HEK293T (cell line): ENCODE measurements around the gene KCNQ2.

Experiments used
- ARNT ChIP-seq: fragments of 450-650 bp; IDR thresholded peaks from 2 replicates; pipeline ENCODE4 v1.6.1; 2017; ENCODE audit warnings: mild to moderate bottlenecking
- BHLHE40 ChIP-seq: fragments of 450-650 bp; IDR thresholded peaks from 2 replicates; pipeline ENCODE4 v1.6.1; 2016; ENCODE audit warnings: mild to moderate bottlenecking, moderate library complexity, borderline replicate concordance
- ELF4 ChIP-seq: fragments of 450-650 bp; IDR thresholded peaks from 2 replicates; pipeline ENCODE4 v1.6.1; 2017; ENCODE audit warnings: antibody characterized with exemption
- FOXA1 ChIP-seq: fragments of 450-650 bp; IDR thresholded peaks from 2 replicates; pipeline ENCODE4 v1.6.1; 2016; ENCODE audit warnings: mild to moderate bottlenecking
- FOXM1 ChIP-seq: fragments of 450-650 bp; IDR thresholded peaks from 2 replicates; pipeline ENCODE4 v1.6.1; 2017; ENCODE audit warnings: mild to moderate bottlenecking, borderline replicate concordance
- HDGF ChIP-seq: fragments of 450-650 bp; IDR thresholded peaks from 2 replicates; pipeline ENCODE4 v1.6.1; 2017; ENCODE audit warnings: antibody characterized with exemption, borderline replicate concordance
- L3MBTL2 ChIP-seq: fragments of 450-650 bp; conservative IDR thresholded peaks from 2 replicates; pipeline ENCODE4 v1.6.1; 2016; ENCODE audit warnings: mild to moderate bottlenecking
- LEF1 ChIP-seq: fragments of 450-650 bp; IDR thresholded peaks from 2 replicates; pipeline ENCODE4 v1.6.1; 2017; ENCODE audit warnings: mild to moderate bottlenecking, borderline replicate concordance
- NFRKB ChIP-seq: fragments of 450-650 bp; IDR thresholded peaks from 2 replicates; pipeline ENCODE4 v1.6.1; 2016; ENCODE audit warnings: mild to moderate bottlenecking, moderate library complexity
- PKNOX1 ChIP-seq: fragments of 450-650 bp; IDR thresholded peaks from 2 replicates; pipeline ENCODE4 v1.6.1; 2016
- SP1 ChIP-seq: fragments of 450-650 bp; IDR thresholded peaks from 2 replicates; pipeline ENCODE4 v1.6.1; 2017
- SUZ12 ChIP-seq: fragments of 450-650 bp; IDR thresholded peaks from 2 replicates; pipeline ENCODE4 v1.6.1; 2016; ENCODE audit warnings: mild to moderate bottlenecking
- TARDBP ChIP-seq: fragments of 450-650 bp; IDR thresholded peaks from 2 replicates; pipeline ENCODE4 v1.6.1; 2016
- ZNF384 ChIP-seq: fragments of 450-650 bp; IDR thresholded peaks from 2 replicates; pipeline ENCODE4 v1.6.1; 2016

GRCh38 chr20:63363981-63364561, 108.4 kb downstream of the KCNQ2 start:
- TF ChIP-seq BHLHE40 (no peak), NFRKB (no peak), SP1 (no peak), TARDBP (no peak), ELF4 (no peak), HDGF (no peak), LEF1 (no peak), SUZ12 (no peak), FOXA1 (no peak), PKNOX1 (no peak), L3MBTL2 (no peak), ZNF384 (no peak), ARNT (no peak), FOXM1 (no peak)
